ENCODE results near the gene DNAJB12. TPM values are rescaled to one million over a fixed set of nuclear protein-coding genes. Genes with fewer than 3 reads are reported as not detected.

Gene DNAJB12
- total and polyA plus RNA-seq, 10 of the 15 experiments (the other 5 are each of a cell fraction or from before 2014, with no cell fraction given): 4.6 to 31.6 (median 18.8) TPM

DNA sequence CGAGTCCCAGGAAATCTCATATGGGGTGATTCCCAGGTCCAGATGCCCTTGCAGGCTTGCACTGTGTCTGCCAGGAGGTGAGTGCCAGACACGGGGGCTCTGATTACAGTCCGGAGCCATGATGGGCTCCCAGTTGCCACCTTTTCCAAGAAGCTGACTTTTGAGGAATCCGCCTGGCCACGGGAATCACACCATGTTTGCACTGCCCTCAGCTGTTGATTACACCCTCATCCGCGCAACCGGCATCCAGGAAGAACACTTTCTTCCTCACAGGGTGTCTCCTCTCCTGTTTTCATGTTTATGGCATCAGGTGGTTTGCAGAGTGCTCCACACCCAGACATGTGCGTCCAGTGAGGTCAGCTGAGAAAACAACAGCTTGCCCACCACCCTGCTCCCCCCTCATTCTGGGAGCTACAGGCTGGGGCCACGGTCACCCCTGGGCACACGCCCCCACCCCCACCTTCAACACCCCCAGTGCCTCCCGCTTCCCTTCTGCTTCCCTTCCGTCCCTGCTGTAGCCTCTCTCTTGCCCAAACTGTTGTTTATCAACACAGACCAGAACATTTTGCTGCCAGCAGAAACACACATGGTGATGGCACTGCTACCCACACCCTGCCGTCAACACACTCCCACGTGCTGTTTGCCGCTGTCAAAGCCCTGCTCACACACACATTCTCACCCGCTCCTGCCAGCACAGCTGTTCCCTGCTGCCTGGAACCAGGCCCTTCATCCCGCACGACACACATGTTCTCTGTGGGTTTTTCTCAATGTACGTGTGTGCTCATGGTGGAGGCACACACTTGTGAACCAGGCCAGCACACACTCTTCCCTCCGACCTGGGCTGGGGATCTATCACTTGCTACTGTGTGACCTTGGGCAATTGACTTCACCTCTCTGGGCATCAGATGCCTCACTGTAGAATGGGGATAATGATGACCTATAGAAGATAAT lies 45.2 kb downstream of the DNAJB12 start:
- Histone ChIP-seq H3K79me2 (ENCODE audit: control insufficient read depth, insufficient read depth, low read length) (no peaks in the 10 kb centered on the region), H4K20me1 (ENCODE audit: control insufficient read depth, insufficient read depth) (no peaks in the 10 kb centered on the region), H3K4me3 (no peak overlapping the region), H3K27me3 (replicated peaks in 1 of 2; ENCODE audit: control insufficient read depth in 2 of 2, insufficient read depth in 2 of 2, low read length in 1 of 2) (no peaks in the 10 kb centered on the region), H3K4me1 (ENCODE audit: control insufficient read depth, insufficient read depth, low read length) (peaks cover 14% of the 10 kb centered on the region), H3K4me2 (ENCODE audit: control insufficient read depth, insufficient read depth) (no peak overlapping the region), H3K9ac (ENCODE audit: control insufficient read depth, insufficient read depth, low read length) (no peak overlapping the region), H3K27ac (ENCODE audit: control insufficient read depth, insufficient read depth) (no peak overlapping the region), H3K9me3 (replicated peaks; ENCODE audit: control insufficient read depth, insufficient read depth, low read length) (no peaks in the 10 kb centered on the region), H3K36me3 (ENCODE audit: control insufficient read depth in 2 of 2, insufficient read depth in 2 of 2, low read length in 1 of 2) (no peaks in the 10 kb centered on the region), H2AFZ (ENCODE audit: control insufficient read depth, low read depth, low read length) (no peak overlapping the region)
- POLR2A ChIA-PET: interaction anchor here (0.8 to 4.6 kb wide), 2 partner anchors 10 to 18 kb away, joined by 3 to 51 read pairs; no protein-coding TSS in a partner anchor
- FAIRE-seq: no peak
- intact Hi-C loops (cut with micrococcal nuclease; ENCODE audit: unreplicated experiment) (no loop called here), in situ Hi-C loops (cut with MboI) (no loop called here)
- BruUV-seq (replicated peaks): no TSS peak
- no peak for ATAC-seq
- SMC1A ChIA-PET (ENCODE audit: uncharacterized antibody, unreplicated experiment): interaction anchor here (0.6 to 2.8 kb wide), 2 partner anchors 9 to 36 kb away, joined by 4 to 11 read pairs; partner anchors contain the start of gene DDIT4
- RAD21 ChIA-PET (ENCODE audit: unreplicated experiment): interaction anchor here (1.0 kb wide), 1 partner anchor 261 kb away, joined by 3 read pairs; no protein-coding TSS in a partner anchor
- no peak for DNase-seq (ENCODE audit: low read depth, low spot score)
- CTCF ChIA-PET: interaction anchor here (0.6 kb wide), 1 partner anchor 46 kb away, joined by 3 read pairs; no protein-coding TSS in a partner anchor
- 81% methylated on average over 21 of the region's 21 CpGs for WGBS (ENCODE audit: insufficient coverage, insufficient replicate concordance, low lambda C conversion rate, missing lambda C conversion rate)
- TF ChIP-seq IRF4 (IDR thresholded peaks at IDR 0.05; ENCODE audit: low read depth, low read length) (no peak), SP1 (IDR thresholded peaks at IDR 0.05; ENCODE audit: low read depth, low read length) (no peak), MYC (IDR thresholded peaks at IDR 0.05; ENCODE audit: insufficient read depth, insufficient read length, insufficient replicate concordance, low read length, severe bottlenecking) (no peak), PAX8 (IDR thresholded peaks at IDR 0.05) (no peak), CEBPB (IDR thresholded peaks at IDR 0.05; ENCODE audit: borderline replicate concordance in 1 of 2, low read depth in 2 of 2, low read length in 2 of 2) (no peak), NRF1 (conservative IDR thresholded peaks at IDR 0.05; ENCODE audit: low read depth, low read length) (no peak), BCL11A (IDR thresholded peaks at IDR 0.05; ENCODE audit: low read depth, low read length) (no peak), ZNF274 (IDR thresholded peaks at IDR 0.05; ENCODE audit: insufficient read depth, insufficient read length) (no peak), YBX1 (IDR thresholded peaks at IDR 0.05) (no peak), MLLT1 (IDR thresholded peaks at IDR 0.05) (no peak), RUNX3 (IDR thresholded peaks at IDR 0.05; ENCODE audit: low read length) (no peak), CHD1 (IDR thresholded peaks at IDR 0.05; ENCODE audit: low read depth, low read length) (no peak), PBX3 (IDR thresholded peaks at IDR 0.05; ENCODE audit: insufficient replicate concordance, low read depth, low read length) (no peak)
- TF ChIP-seq, protein P1, sequence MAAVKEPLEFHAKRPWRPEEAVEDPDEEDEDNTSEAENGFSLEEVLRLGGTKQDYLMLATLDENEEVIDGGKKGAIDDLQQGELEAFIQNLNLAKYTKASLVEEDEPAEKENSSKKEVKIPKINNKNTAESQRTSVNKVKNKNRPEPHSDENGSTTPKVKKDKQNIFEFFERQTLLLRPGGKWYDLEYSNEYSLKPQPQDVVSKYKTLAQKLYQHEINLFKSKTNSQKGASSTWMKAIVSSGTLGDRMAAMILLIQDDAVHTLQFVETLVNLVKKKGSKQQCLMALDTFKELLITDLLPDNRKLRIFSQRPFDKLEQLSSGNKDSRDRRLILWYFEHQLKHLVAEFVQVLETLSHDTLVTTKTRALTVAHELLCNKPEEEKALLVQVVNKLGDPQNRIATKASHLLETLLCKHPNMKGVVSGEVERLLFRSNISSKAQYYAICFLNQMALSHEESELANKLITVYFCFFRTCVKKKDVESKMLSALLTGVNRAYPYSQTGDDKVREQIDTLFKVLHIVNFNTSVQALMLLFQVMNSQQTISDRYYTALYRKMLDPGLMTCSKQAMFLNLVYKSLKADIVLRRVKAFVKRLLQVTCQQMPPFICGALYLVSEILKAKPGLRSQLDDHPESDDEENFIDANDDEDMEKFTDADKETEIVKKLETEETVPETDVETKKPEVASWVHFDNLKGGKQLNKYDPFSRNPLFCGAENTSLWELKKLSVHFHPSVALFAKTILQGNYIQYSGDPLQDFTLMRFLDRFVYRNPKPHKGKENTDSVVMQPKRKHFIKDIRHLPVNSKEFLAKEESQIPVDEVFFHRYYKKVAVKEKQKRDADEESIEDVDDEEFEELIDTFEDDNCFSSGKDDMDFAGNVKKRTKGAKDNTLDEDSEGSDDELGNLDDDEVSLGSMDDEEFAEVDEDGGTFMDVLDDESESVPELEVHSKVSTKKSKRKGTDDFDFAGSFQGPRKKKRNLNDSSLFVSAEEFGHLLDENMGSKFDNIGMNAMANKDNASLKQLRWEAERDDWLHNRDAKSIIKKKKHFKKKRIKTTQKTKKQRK (IDR thresholded peaks at IDR 0.05; ENCODE audit: low read depth, low read length): no peak
- TF ChIP-seq, protein P2, sequence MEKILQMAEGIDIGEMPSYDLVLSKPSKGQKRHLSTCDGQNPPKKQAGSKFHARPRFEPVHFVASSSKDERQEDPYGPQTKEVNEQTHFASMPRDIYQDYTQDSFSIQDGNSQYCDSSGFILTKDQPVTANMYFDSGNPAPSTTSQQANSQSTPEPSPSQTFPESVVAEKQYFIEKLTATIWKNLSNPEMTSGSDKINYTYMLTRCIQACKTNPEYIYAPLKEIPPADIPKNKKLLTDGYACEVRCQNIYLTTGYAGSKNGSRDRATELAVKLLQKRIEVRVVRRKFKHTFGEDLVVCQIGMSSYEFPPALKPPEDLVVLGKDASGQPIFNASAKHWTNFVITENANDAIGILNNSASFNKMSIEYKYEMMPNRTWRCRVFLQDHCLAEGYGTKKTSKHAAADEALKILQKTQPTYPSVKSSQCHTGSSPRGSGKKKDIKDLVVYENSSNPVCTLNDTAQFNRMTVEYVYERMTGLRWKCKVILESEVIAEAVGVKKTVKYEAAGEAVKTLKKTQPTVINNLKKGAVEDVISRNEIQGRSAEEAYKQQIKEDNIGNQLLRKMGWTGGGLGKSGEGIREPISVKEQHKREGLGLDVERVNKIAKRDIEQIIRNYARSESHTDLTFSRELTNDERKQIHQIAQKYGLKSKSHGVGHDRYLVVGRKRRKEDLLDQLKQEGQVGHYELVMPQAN (conservative IDR thresholded peaks at IDR 0.05): no peak

All from GM12878 (cell line).